GM21576 (cell line): ENCODE data around the gene CNEP1R1.
"Not testable (repeated sequence)": the region's sequence is repeated elsewhere in the genome, so short reads cannot be mapped to it uniquely, and the experiment has no call there.

Source experiments
- ATAC-seq: cut with Tn5 transposase; IDR thresholded peaks from one replicate; pipeline ENCODE4 v1.9.1; 2021; ENCODE audit warnings: mild to moderate bottlenecking, moderate library complexity; ENCODE audit not compliant: unreplicated experiment

CNEP1R1 gene

GRCh38 chr16:50024684-50025536, at the start of gene CNEP1R1:
TSS of gene CNEP1R1 (plus strand) at chr16:50025225. CDS start at chr16:50025316, 91 bp downstream.
- ATAC-seq: peak; percentile 97

- no peak for ATAC-seq
Observed at GRCh38 chr16:49977427-49977826, 47.6 kb upstream of the CNEP1R1 start.

- ATAC-seq: no peak
Observed at GRCh38 chr16:49978569-49979326, 46.3 kb upstream of the CNEP1R1 start.

- no peak for ATAC-seq
Observed at GRCh38 chr16:49980166-49980565, 44.9 kb upstream of the CNEP1R1 start.

- no peak for ATAC-seq
Observed at GRCh38 chr16:49986351-49987124, 38.5 kb upstream of the CNEP1R1 start.

- no peak for ATAC-seq
Observed at GRCh38 chr16:49987381-49987780, 37.6 kb upstream of the CNEP1R1 start.

GRCh38 chr16:49992825-49993224, 32.2 kb upstream of the CNEP1R1 start:
- ATAC-seq: no peak

- no peak for ATAC-seq
Observed at GRCh38 chr16:49993579-49993978, 31.4 kb upstream of the CNEP1R1 start.

GRCh38 chr16:49994006-49994405, 31.0 kb upstream of the CNEP1R1 start:
- ATAC-seq: no peak

- no peak for ATAC-seq
Observed at GRCh38 chr16:49995720-49996119, 29.3 kb upstream of the CNEP1R1 start.

GRCh38 chr16:49997721-49998251, 27.2 kb upstream of the CNEP1R1 start:
- ATAC-seq: no peak

GRCh38 chr16:49998991-49999390, 26.0 kb upstream of the CNEP1R1 start:
- ATAC-seq: no peak

- no peak for ATAC-seq
Observed at GRCh38 chr16:50001144-50001543, 23.9 kb upstream of the CNEP1R1 start.

GRCh38 chr16:50002190-50002589, 22.8 kb upstream of the CNEP1R1 start:
- ATAC-seq: no peak

- ATAC-seq: no peak
Observed at GRCh38 chr16:50004239-50004638, 20.8 kb upstream of the CNEP1R1 start.

- no peak for ATAC-seq
Observed at GRCh38 chr16:50006964-50007363, 18.1 kb upstream of the CNEP1R1 start.

GRCh38 chr16:50007744-50008143, 17.3 kb upstream of the CNEP1R1 start:
- no peak for ATAC-seq

GRCh38 chr16:50010212-50010611, 14.8 kb upstream of the CNEP1R1 start:
- no peak for ATAC-seq

GRCh38 chr16:50011707-50012106, 13.3 kb upstream of the CNEP1R1 start:
- no peak for ATAC-seq

GRCh38 chr16:50012182-50012581, 12.8 kb upstream of the CNEP1R1 start:
- no peak for ATAC-seq

- not testable (repeated sequence) for ATAC-seq
Observed at GRCh38 chr16:50014211-50014610, 10.8 kb upstream of the CNEP1R1 start.
